ENCODE measurements around the gene CCNK.

Gene CCNK

DNA sequence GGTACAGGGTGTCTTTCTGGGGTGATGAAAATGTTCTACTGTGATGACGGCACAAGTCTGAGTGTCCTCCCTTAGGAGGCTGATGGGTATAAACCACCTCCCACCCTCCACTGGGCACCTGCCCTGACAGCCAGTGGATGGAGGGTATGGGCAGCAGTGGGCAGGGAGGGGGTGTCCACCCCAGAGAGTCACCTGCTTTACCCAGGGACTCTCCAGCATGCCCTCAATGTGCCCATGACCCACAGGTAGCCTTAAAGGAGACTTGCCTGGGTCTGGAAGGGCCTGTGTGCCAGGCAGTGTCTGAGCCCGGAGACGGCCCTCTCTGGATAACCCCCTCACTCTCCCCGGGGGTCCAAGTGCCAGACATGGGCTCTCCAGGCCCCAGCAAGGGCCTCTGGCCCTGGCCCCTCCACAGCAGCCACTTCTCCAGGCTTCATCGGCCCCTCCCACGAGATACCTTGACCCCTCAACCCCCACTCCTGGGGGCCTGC, 38.8 kb downstream of the CCNK start:
- no peak for TF ChIP-seq CTCF (IDR thresholded peaks at IDR 0.05; ENCODE audit: borderline replicate concordance, control extremely low read depth, extremely low read depth, insufficient read depth, missing control alignments)
- no peak for DNase-seq (ENCODE audit: low spot score)
- in situ Hi-C loops (cut with MboI; ENCODE audit: low sequenced_read_pairs, unreplicated experiment) = loop anchor here (10.0 kb wide), 2 partner anchors 115 to 365 kb away; no protein-coding TSS in a partner anchor

- in situ Hi-C loops (cut with MboI; ENCODE audit: low sequenced_read_pairs, unreplicated experiment) = loop anchor here (10.0 kb wide), 2 partner anchors 114 to 364 kb away; no protein-coding TSS in a partner anchor
- no peak for TF ChIP-seq CTCF (IDR thresholded peaks at IDR 0.05; ENCODE audit: borderline replicate concordance, control extremely low read depth, extremely low read depth, insufficient read depth, missing control alignments)
- no peak for DNase-seq (ENCODE audit: low spot score)
Observed at GRCh38 chr14:99520571-99521081, 39.4 kb downstream of the CCNK start.

- no peak for DNase-seq (ENCODE audit: low spot score)
- in situ Hi-C loops (cut with MboI; ENCODE audit: low sequenced_read_pairs, unreplicated experiment) = loop anchor here (10.0 kb wide), 2 partner anchors 113 to 363 kb away; no protein-coding TSS in a partner anchor
- TF ChIP-seq CTCF (IDR thresholded peaks at IDR 0.05; ENCODE audit: borderline replicate concordance, control extremely low read depth, extremely low read depth, insufficient read depth, missing control alignments) = no peak
Observed at GRCh38 chr14:99521176-99522024, 40.2 kb downstream of the CCNK start.

DNA sequence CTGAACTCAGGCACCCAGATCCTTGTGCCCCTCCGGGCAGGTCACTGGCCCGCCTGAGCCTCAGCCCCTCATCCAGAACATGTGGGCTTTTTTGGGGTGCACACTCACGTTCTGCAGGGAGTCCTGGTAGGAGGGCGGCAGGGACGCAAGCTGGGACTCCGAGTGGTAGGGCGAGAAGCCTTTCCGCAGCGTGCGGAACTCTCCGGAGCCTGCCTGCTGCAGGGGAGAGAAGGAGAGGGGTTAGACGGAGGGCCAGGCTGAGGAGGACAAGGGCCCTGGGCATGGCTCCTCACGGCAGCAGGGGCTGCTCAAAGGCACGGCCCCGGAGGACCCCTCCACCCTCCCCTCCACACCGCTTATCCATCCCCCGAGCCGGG, 40.8 kb downstream of the CCNK start:
- no peak for DNase-seq (ENCODE audit: low spot score)
- in situ Hi-C loops (cut with MboI; ENCODE audit: low sequenced_read_pairs, unreplicated experiment) = loop anchor here (10.0 kb wide), 2 partner anchors 113 to 363 kb away; no protein-coding TSS in a partner anchor
- TF ChIP-seq CTCF (IDR thresholded peaks at IDR 0.05; ENCODE audit: borderline replicate concordance, control extremely low read depth, extremely low read depth, insufficient read depth, missing control alignments) = no peak

- in situ Hi-C loops (cut with MboI; ENCODE audit: low sequenced_read_pairs, unreplicated experiment) = loop anchor here (10.0 kb wide), 2 partner anchors 112 to 362 kb away; no protein-coding TSS in a partner anchor
- DNase-seq (ENCODE audit: low spot score) = no peak
- no peak for TF ChIP-seq CTCF (IDR thresholded peaks at IDR 0.05; ENCODE audit: borderline replicate concordance, control extremely low read depth, extremely low read depth, insufficient read depth, missing control alignments)
Observed at GRCh38 chr14:99522457-99522891, 41.3 kb downstream of the CCNK start.

GRCh38 chr14:99522934-99523703, 41.9 kb downstream of the CCNK start:
- in situ Hi-C loops (cut with MboI; ENCODE audit: low sequenced_read_pairs, unreplicated experiment) = loop anchor here (10.0 kb wide), 2 partner anchors 112 to 362 kb away; no protein-coding TSS in a partner anchor
- TF ChIP-seq CTCF (IDR thresholded peaks at IDR 0.05; ENCODE audit: borderline replicate concordance, control extremely low read depth, extremely low read depth, insufficient read depth, missing control alignments) = no peak
- DNase-seq (ENCODE audit: low spot score) = no peak

All from GM13976 (cell line).